G401.6 (cell line): ENCODE results near the gene TMCC1.
"Not testable (repeated sequence)": the region's sequence is repeated elsewhere in the genome, so short reads cannot be mapped to it uniquely, and the experiment has no call there.

Experiments used
- FAIRE-seq: peaks from 2 replicates; lab custom pipeline; 2012; peaks lifted over from hg19 to GRCh38; lab: Jason Lieb, UNC

Gene TMCC1

GRCh38 chr3:129620828-129621559 is 272.5 kb downstream of the TMCC1 start:
- FAIRE-seq = no peak

GRCh38 chr3:129619726-129620162 is 273.8 kb downstream of the TMCC1 start:
- FAIRE-seq = no peak

GRCh38 chr3:129618901-129619671 is 274.4 kb downstream of the TMCC1 start:
- FAIRE-seq = no peak

GRCh38 chr3:129618186-129618820 is 275.2 kb downstream of the TMCC1 start:
- FAIRE-seq = no peak

- no peak for FAIRE-seq
Observed at GRCh38 chr3:129617381-129618185, 275.9 kb downstream of the TMCC1 start.

GRCh38 chr3:129616713-129617112 is 276.8 kb downstream of the TMCC1 start:
- no peak for FAIRE-seq

GRCh38 chr3:129616291-129616690 is 277.2 kb downstream of the TMCC1 start:
- FAIRE-seq = no peak

- no peak for FAIRE-seq
Observed at GRCh38 chr3:129615751-129616281, 277.7 kb downstream of the TMCC1 start.

- FAIRE-seq = no peak
Observed at GRCh38 chr3:129614927-129615363, 278.6 kb downstream of the TMCC1 start.

GRCh38 chr3:129614435-129614834 is 279.1 kb downstream of the TMCC1 start:
- FAIRE-seq = no peak

- FAIRE-seq = no peak
Observed at GRCh38 chr3:129613367-129613740, 280.2 kb downstream of the TMCC1 start.

GRCh38 chr3:129612534-129613366 is 280.8 kb downstream of the TMCC1 start:
- FAIRE-seq = no peak

- no peak for FAIRE-seq
Observed at GRCh38 chr3:129611812-129612533, 281.5 kb downstream of the TMCC1 start.

- no peak for FAIRE-seq
Observed at GRCh38 chr3:129611446-129611800, 282.1 kb downstream of the TMCC1 start.

GRCh38 chr3:129610794-129611445 is 282.6 kb downstream of the TMCC1 start:
- not testable (repeated sequence) for FAIRE-seq

GRCh38 chr3:129610276-129610675 is 283.2 kb downstream of the TMCC1 start:
- FAIRE-seq = no peak

- no peak for FAIRE-seq
Observed at GRCh38 chr3:129609591-129610182, 283.8 kb downstream of the TMCC1 start.

- no peak for FAIRE-seq
Observed at GRCh38 chr3:129608936-129609590, 284.4 kb downstream of the TMCC1 start.
